ENCODE measurements around the gene MOB4.

DNA sequence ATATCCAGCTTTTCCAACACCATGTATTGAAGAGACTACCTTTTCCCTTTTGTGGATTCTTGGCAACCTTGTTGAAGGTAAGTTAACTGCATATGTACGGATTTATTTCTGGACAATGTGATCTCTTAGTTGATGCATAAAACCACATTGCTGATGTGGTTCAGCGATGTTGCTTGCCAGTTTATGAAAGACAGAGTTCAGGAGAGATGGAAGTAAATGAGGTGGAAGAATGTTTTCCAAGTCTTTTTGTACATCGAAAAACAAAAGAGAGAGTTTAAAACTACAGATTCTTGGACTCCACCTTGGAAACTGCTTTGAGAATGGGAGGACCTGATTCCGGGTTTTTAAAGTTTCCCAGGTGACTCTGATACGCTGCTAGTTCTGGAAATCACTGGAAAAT, 43.8 kb downstream of the MOB4 start:
- TF ChIP-seq, protein P1, sequence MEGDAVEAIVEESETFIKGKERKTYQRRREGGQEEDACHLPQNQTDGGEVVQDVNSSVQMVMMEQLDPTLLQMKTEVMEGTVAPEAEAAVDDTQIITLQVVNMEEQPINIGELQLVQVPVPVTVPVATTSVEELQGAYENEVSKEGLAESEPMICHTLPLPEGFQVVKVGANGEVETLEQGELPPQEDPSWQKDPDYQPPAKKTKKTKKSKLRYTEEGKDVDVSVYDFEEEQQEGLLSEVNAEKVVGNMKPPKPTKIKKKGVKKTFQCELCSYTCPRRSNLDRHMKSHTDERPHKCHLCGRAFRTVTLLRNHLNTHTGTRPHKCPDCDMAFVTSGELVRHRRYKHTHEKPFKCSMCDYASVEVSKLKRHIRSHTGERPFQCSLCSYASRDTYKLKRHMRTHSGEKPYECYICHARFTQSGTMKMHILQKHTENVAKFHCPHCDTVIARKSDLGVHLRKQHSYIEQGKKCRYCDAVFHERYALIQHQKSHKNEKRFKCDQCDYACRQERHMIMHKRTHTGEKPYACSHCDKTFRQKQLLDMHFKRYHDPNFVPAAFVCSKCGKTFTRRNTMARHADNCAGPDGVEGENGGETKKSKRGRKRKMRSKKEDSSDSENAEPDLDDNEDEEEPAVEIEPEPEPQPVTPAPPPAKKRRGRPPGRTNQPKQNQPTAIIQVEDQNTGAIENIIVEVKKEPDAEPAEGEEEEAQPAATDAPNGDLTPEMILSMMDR (IDR thresholded peaks at IDR 0.05 in 8 of 11, conservative IDR thresholded peaks at IDR 0.05 in 3 of 11), result no peak
- TF ChIP-seq POLR2AphosphoS5 (IDR thresholded peaks at IDR 0.05), result no peak

Measured in spleen (tissue), 7 donors.